ENCODE measurements around the gene ABTB1. TPM values are rescaled to one million over a fixed set of nuclear protein-coding genes. Genes with fewer than 3 reads are reported as not detected.

ABTB1 gene
- total and polyA plus RNA-seq, 8 donors: 22.0 to 113 (median 43.7) TPM

GRCh38 chr3:127634653-127635052 lies 38.1 kb upstream of the ABTB1 start:
- 93 to 96% (median 94%) methylated on average over 12 of the region's 12 CpGs for WGBS, 5 donors
- Histone ChIP-seq H3K27me3 (peaks cover 0 to 12% (median 0%) of the 10 kb centered on the region in 3 donors), H3K9me3 (no peaks in the 10 kb centered on the region), H3K36me3 (peaks cover 0 to 5% (median 0%) of the 10 kb centered on the region in 4 donors), H3K4me1 (peaks cover 9 to 12% (median 11%) of the 10 kb centered on the region in 4 donors), H3K27ac (no peak overlapping the region), H3K4me3 (no peak overlapping the region)
- TF ChIP-seq EP300 (IDR thresholded peaks at IDR 0.05): no peak
- TF ChIP-seq POLR2A (IDR thresholded peaks at IDR 0.05): no peak
- no peak for TF ChIP-seq CTCF (IDR thresholded peaks at IDR 0.05)
- TF ChIP-seq POLR2AphosphoS5 (IDR thresholded peaks at IDR 0.05): no peak
- no peak for DNase-seq
- intact Hi-C loops (cut with DNase I; ENCODE audit: low total_unique reads): no loop called here

DNA sequence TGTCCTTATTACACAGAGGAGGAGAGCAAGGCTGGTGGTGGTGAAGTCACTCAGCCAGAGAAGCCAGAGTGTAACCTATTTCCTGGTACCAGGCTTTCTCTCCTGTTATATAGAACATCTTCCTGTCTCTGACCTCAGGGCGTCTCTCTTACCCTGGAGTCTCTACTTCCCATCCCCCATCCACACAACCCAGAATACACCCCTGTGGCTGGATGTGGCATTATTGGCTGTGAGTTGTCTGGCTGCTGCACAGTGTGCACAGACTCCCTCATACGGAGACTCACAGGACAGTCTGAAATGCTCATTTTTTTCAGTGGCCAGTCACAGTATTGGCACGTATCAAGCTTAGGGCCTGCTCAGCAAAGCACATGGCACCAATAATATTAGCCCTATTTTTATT lies 35.2 kb upstream of the ABTB1 start:
- Histone ChIP-seq H3K27me3 (no peaks in the 10 kb centered on the region), H3K4me3 (no peak overlapping the region), H3K9me3 (no peaks in the 10 kb centered on the region), H3K36me3 (peaks cover 0 to 8% (median 0%) of the 10 kb centered on the region in 4 donors), H3K4me1 (no peaks in the 10 kb centered on the region), H3K27ac (no peak overlapping the region)
- intact Hi-C loops (cut with DNase I; ENCODE audit: low total_unique reads): no loop called here
- no peak for TF ChIP-seq EP300 (IDR thresholded peaks at IDR 0.05)
- TF ChIP-seq POLR2A (IDR thresholded peaks at IDR 0.05): no peak
- TF ChIP-seq POLR2AphosphoS5 (IDR thresholded peaks at IDR 0.05): no peak
- TF ChIP-seq CTCF (IDR thresholded peaks at IDR 0.05): no peak
- 73 to 89% (median 87%) methylated on average over 3 of the region's 3 CpGs for WGBS, 5 donors
- DNase-seq: peak in 1 of 2 donors; percentile 30

- H3K9me3 ChIP-seq: no peaks in the 10 kb centered on the region
- no peak overlapping the region for H3K4me3 ChIP-seq
- intact Hi-C loops (cut with DNase I; ENCODE audit: low total_unique reads): no loop called here
- peaks cover 0 to 8% (median 0%) of the 10 kb centered on the region in 4 donors for H3K36me3 ChIP-seq
- no peaks in the 10 kb centered on the region for H3K4me1 ChIP-seq
- H3K27me3 ChIP-seq: no peaks in the 10 kb centered on the region
- no peak overlapping the region for H3K27ac ChIP-seq
- TF ChIP-seq POLR2AphosphoS5 (IDR thresholded peaks at IDR 0.05) (no peak), EP300 (IDR thresholded peaks at IDR 0.05) (no peak), CTCF (IDR thresholded peaks at IDR 0.05) (no peak), POLR2A (IDR thresholded peaks at IDR 0.05) (no peak)
- no peak for DNase-seq
Measured at GRCh38 chr3:127637971-127638370, 34.8 kb upstream of the ABTB1 start.

DNA sequence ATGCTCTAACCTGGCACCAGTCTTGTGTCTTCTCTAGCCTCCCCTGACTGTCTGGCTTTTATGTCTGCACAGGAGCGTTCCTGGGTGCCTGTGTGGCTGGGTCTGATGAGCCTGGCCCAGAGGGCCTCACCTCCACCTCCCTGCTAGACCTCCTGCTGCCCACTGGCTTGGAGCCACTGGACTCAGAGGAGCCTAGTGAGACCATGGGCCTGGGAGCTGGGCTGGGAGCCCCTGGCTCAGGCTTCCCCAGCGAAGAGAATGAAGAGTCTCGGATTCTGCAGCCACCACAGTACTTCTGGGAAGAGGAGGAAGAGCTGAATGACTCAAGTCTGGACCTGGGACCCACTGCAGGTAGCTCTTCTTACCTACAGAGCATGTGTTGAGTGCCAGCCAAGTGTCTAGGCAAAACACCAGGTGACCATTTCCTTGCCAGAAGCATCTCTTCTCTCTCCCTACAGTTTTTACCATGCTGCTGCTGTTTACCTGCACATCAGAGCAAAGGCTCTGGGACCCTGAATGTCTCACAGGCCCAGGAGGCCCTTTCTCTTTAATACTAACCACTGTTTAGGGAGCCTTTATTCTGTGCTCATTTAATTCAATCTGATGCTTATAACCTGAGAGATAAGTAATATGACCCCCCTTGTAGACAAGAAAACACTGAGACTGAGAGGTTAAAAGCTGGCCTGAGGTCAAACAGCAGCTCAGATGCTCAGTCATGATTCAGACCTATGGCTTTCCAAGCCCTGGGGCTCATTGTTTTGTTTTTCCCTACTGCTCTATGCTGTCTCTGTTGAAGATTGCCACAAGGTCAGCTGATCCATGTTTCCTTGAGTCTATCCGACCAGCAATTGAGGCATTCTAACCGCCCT lies 33.3 kb upstream of the ABTB1 start:
- intact Hi-C loops (cut with DNase I; ENCODE audit: low total_unique reads): no loop called here
- TF ChIP-seq CTCF (IDR thresholded peaks at IDR 0.05): no peak
- TF ChIP-seq POLR2AphosphoS5 (IDR thresholded peaks at IDR 0.05): no peak
- TF ChIP-seq POLR2A (IDR thresholded peaks at IDR 0.05): no peak
- TF ChIP-seq EP300 (IDR thresholded peaks at IDR 0.05): no peak

More for the DNA sequence above, 33.3 kb upstream of the ABTB1 start:
- H3K36me3 ChIP-seq: peaks cover 0 to 8% (median 0%) of the 10 kb centered on the region in 4 donors
- H3K9me3 ChIP-seq: no peaks in the 10 kb centered on the region
- no peak overlapping the region for H3K4me3 ChIP-seq
- H3K27ac ChIP-seq: no peak overlapping the region
- no peak for DNase-seq
- WGBS, 5 donors: 90 to 97% (median 93%) methylated on average over 5 of the region's 5 CpGs
- no peaks in the 10 kb centered on the region for H3K27me3 ChIP-seq
- no peaks in the 10 kb centered on the region for H3K4me1 ChIP-seq

All from stomach (tissue), 9 donors.